Stimulated activated CD8-positive, alpha-beta memory T cell treated with anti-CD3 and anti-CD28 coated beads, Interleukin-7, amount 100 ng/mL, for 1 hour (primary cell): ENCODE results near the gene ALDH16A1.

ENCODE experiments used
- DNase-seq, 2 donors: peaks; one replicate each; pipeline ENCODE4 v3.0.0-alpha.2; 2020; ENCODE audit warnings: low read depth in 2 of 2

ALDH16A1 gene

GRCh38 chr19:49423071-49423984, 29.7 kb upstream of the ALDH16A1 start, which contains the start of gene PTH2:
PTH2 (minus strand) TSS chr19:49423441; CDS start chr19:49423339, 102 bp downstream.
- DNase-seq, result no peak

- DNase-seq, result no peak
These were observed 29.1 kb upstream of the ALDH16A1 start for GRCh38 chr19:49423985-49424303.

GRCh38 chr19:49425178-49425577, 27.8 kb upstream of the ALDH16A1 start, which contains the start of gene GFY:
GFY (plus strand) TSS chr19:49425388; CDS start chr19:49426431, 1,043 bp downstream.
- no peak for DNase-seq

- DNase-seq, result no peak
These were observed 27.0 kb upstream of the ALDH16A1 start for GRCh38 chr19:49425922-49426592.

DNA sequence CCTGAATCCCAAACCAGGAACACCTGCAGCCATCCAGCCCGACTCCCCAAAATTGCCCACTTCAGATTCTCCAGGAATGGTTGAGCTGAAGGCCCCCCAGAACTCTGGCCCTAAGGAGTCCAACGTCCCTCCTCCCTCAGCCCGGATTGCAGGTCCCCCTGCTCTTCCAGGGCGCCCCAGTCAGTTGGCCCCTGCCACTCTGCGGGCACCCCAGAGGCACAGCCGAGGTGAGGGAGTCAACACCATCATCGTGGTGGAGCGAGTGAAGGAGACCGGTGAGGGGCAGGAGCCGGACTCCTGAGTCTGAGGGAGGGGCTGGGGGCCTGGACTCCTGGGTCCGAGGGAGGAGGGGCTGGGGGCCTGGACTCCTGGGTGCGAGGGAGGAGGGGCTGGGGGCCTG, 25.7 kb upstream of the ALDH16A1 start:
- DNase-seq, result no peak

DNA sequence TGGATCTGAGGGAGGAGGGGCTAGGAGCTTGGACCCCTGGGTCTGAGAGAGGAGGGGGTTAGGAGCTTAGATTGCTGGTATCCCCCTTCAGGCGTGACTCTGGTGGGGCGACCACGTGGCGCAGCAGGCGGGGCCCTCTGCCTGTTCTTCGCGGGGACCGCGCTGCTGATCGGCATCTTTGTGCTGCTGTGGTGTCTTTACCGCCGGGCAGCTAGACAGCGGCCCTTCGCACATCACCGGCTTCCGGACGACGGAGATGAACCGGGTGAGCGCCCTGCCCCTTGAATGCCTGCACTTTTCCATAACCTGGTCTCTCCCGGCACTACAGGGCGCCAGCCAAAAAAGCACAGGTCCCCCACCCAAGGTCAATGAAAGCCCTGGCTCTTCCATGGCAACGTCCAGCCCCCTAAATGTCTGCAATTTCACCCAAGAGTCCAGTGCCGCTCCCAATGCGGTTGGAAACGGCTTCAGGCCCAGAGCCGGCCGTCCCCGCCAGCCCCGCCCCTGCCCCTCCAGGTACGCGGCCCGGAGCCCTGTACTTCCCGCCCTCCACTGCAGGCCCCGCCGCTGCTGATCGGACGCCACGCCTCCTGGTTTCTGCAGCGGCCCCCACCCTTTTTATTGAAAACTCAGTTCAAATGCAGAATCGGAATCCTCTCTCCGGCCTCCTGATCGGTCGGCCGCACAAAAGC, 25.0 kb upstream of the ALDH16A1 start:
- no peak for DNase-seq

DNA sequence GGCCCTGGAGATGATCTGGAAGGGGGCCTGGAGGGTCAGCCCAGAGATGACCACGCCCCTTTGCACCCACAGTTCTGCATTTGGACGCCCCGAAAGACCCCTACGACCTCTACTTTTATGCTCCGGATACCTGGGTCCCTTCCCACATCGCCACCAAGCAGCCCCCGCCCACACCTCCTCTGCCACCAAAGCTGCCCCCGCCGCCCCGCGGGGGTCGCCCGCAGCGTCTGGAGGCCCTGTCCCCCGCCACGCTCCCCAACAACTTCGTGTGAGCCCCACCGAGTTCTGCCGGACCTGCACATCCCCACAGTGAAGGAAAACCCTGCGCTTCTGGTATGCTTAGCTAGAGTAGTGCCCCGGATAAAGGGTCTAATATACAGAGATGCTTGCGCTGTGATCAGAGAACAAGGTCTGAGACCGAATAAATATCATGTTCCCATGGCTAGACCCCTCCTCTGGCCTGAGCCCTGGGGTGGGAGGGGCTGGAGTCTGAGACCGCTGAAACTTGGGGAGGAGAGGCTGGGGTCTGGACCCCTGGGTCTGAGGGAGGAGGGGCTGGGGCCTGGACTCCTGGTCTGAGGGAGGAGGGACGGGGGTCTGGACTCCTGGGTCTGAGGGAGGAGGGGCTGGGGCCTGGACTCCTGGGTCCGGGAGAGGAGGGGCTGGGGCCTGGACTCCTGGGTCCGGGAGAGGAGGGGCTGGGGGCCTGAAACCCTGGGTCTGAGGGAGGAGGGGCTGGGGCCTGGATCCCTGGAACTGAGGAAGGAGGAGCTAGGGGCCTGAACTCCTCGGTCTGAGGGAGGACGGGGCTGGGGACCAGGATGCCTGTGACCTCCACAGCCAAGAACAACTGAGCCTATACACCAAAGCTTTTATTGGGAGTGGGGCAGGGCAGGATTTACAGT, 24.2 kb upstream of the ALDH16A1 start:
- no peak for DNase-seq

DNA sequence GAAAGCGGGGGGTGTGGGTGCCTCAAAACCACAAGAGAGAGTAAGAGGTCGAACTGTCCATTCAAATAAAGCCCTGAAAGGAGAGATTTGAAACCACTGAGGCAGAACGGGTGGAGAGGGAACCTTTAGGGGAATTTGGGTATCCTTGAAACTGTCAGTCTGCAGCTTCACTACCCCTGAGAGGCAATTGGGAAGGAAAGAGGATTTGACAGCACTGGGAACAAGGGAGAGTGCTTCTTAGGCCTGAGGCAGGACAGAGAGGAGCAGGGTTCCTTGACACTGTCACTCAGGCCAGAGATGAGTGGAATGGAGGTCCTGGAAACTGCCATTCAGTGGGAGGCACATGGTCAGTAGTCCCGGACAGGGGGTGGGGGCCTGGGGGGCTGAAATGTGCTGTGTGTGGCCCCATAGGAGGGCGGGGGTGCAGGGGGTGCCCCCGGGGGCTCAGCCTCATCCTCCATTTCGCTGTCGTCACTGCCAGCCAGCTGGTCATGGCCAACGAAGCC, 22.8 kb upstream of the ALDH16A1 start:
- no peak for DNase-seq

- no peak for DNase-seq
These were observed 22.2 kb upstream of the ALDH16A1 start for GRCh38 chr19:49430678-49431329.

- no peak for DNase-seq
These were observed 21.7 kb upstream of the ALDH16A1 start for GRCh38 chr19:49431330-49431749.

DNA sequence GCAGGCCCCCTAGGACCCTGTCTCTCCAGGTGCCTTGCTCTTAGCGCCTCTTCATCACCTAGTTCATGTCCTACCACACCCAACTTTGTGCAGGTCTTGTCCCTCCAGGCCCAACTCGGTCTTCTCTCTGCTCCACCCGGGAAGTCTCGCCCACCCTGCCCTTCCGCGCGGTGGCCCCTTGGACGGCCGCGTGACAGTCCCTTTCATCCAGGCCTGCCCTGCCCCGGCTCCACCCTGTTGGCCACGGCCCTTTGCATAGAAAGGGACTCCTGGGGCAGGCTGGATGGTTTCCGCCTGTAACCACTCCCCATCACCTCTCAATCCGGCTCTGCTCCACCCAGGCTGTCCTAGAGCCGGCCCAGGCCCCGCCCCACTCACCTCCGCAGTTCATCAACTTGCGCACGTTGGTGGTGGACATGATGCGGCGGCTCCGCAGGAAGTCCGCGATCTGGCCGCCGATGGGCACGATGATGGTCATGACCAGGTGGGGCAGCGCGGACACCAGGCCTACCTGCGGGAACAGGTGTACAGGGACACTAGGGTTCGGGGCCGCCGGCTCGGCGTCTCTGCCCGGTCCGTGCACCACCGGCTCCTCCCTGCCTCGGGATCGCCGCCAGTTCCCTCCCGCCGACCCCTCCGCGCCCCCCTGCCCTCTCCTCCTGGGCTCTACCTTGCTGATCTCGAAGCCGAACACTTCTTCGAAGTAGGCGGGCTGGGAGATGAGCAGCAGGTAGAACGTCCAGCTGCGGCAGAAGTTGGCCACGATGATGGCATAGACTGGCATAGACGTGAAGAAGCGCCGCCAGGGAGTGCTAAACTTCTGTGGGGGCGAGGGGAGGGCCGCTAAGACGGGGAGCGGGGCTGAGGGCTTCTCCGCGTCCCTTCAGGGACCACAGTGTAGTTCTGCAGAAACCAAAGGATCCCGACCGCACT, 20.6 kb upstream of the ALDH16A1 start:
- no peak for DNase-seq

- no peak for DNase-seq
These were observed 19.7 kb upstream of the ALDH16A1 start for GRCh38 chr19:49433240-49433901.

GRCh38 chr19:49434907-49435583, 18.0 kb upstream of the ALDH16A1 start:
- no peak for DNase-seq

DNA sequence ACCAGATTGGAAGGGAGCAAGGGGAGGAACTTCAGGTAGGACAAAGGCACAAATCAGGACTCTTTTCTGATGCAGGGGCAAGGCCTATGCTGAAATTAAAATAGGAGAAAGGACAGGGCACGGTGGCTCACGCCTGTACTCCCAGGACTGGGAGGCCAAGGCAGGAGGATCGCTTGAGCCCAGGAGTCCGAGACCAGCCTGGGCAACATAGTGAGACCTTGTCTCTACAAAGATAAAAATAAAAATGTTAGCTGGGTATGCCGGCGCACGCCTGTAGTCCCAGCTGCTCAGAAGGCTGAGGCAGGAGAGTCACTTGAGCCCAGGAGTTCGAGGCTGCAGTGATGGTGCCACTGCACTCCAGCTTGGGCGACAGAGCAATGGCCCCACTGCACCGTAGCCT, 17.4 kb upstream of the ALDH16A1 start:
- DNase-seq, result no peak

GRCh38 chr19:49436381-49437017, 16.5 kb upstream of the ALDH16A1 start:
- DNase-seq, result no peak

GRCh38 chr19:49437231-49437630, 15.8 kb upstream of the ALDH16A1 start:
- DNase-seq, result no peak

- DNase-seq, result no peak
These were observed 14.8 kb upstream of the ALDH16A1 start for GRCh38 chr19:49438261-49438660.

DNA sequence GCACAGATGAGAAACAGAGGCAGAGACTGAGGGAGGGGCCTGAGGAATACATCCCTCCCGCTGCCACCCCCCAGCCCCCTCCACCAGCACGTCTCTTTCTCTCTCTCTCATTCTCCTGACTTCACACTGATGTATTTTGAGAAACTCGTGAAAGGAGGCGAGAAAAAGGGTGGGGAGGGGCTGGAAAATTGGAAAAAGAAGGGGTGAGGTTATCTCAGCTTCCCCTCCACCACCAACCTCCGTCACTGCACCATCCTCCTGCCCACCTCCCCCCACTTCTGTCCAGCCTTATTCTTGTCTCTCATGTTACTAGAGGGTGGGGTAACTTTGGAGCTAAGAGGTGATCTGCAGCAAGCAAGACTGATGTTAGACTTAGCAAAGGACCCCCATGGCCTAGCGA, 13.2 kb upstream of the ALDH16A1 start:
- DNase-seq, result no peak
